Panc1 (cell line): ENCODE data around the gene ERF.

ENCODE experiments used
- POLR2AphosphoS5 ChIP-seq: IDR thresholded peaks from 2 replicates; pipeline ENCODE4 v1.6.1; 2012; ENCODE audit warnings: mild to moderate bottlenecking, low read depth, low read length, moderate library complexity
- TF ChIP-seq, protein P1 (sequence below): fragments of 450-650 bp; IDR thresholded peaks from 2 replicates; pipeline ENCODE4 v1.5.1; 2017; ENCODE audit warnings: mild to moderate bottlenecking

DNA sequence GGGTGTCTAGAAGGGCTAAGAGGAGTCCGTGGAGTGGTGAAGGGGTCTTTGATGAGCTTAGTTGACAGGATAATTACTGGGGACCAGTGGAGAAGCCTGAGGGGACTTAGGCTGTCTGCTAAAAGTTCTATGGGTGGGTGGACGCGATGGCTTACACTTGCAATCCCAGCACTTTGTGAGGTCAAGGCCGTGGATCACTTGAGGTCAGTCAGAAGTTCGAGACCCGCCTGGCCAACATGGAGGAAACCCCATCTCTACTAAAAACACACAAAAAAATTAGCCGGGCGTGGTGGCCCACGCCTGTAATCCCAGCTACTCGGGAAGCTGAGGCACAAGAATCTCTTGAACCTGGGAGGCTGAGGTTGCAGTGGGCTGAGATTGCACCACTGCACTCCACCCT is 9.7 kb downstream of the ERF start:
- TF ChIP-seq POLR2AphosphoS5 = no peak
- TF ChIP-seq, protein P1, sequence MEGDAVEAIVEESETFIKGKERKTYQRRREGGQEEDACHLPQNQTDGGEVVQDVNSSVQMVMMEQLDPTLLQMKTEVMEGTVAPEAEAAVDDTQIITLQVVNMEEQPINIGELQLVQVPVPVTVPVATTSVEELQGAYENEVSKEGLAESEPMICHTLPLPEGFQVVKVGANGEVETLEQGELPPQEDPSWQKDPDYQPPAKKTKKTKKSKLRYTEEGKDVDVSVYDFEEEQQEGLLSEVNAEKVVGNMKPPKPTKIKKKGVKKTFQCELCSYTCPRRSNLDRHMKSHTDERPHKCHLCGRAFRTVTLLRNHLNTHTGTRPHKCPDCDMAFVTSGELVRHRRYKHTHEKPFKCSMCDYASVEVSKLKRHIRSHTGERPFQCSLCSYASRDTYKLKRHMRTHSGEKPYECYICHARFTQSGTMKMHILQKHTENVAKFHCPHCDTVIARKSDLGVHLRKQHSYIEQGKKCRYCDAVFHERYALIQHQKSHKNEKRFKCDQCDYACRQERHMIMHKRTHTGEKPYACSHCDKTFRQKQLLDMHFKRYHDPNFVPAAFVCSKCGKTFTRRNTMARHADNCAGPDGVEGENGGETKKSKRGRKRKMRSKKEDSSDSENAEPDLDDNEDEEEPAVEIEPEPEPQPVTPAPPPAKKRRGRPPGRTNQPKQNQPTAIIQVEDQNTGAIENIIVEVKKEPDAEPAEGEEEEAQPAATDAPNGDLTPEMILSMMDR = no peak
